DMS53 (cell line): ENCODE measurements around the gene POLR1A.
A peak's percentile ranks its signal among the peaks of the same experiment; 100 is the strongest.

Experiments used
- DNase-seq: peaks from one replicate; lab custom pipeline; 2025; lab: John Stamatoyannopoulos, UW

The POLR1A gene

DNA sequence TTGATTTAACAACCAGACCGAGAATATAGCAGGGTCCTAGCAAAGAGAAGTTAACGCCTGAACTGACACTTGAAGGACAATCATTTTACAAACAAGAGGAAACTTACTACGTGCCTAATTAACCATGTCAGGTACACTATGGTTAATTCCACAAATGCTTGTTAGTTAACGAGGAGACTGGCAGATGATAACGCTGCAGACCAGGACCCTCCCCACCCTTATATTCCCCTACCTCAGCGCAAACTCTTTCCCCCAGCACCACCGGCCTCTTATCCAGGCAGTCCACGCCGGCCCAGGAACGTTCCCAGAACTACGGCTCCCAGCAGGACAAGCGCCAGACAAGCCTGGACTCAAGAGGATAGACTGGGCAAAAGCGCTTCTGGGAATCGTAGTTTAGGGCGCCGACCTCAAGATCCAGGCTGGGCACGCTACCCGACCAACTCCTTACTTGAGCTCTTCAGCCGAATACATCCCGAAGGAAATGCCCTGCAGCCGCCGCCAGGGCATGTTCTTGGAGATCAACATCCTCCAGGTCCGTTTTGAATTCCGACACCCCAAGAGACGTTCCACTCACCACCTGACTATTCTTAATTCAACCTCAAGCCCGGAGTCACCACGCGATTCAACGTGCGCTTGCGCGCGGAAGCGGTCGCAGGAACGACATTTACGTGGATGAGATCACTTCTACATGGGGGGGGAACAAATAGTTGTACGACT, at the start of gene POLR1A:
Gene POLR1A, minus strand, starts transcription at position 635 of the 717 bp plus-strand sequence. Its CDS starts 110 bp downstream, at position 525.
- peak; percentile 98 for DNase-seq

DNA sequence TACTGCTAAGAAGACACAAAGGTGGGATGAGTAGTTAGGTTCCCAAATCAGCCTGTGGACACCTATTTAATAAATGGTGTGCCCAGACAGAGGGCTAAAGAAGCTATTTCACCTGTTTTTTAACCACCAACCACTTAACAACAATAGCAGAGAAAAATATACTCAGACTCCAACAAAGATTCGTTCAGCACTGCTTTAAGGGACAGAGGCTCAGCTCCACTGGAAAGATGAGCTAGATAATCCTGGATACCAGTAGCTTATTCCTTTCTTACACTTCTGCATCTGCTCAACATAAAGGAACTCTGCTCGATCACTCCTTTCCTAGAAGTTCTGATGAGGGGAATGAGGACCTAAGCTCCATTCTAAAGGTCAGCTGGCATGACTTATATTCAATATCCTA, 44.8 kb upstream of the POLR1A start:
- DNase-seq = no peak

GRCh38 chr2:86147793-86148192, 42.1 kb upstream of the POLR1A start:
- no peak for DNase-seq

DNA sequence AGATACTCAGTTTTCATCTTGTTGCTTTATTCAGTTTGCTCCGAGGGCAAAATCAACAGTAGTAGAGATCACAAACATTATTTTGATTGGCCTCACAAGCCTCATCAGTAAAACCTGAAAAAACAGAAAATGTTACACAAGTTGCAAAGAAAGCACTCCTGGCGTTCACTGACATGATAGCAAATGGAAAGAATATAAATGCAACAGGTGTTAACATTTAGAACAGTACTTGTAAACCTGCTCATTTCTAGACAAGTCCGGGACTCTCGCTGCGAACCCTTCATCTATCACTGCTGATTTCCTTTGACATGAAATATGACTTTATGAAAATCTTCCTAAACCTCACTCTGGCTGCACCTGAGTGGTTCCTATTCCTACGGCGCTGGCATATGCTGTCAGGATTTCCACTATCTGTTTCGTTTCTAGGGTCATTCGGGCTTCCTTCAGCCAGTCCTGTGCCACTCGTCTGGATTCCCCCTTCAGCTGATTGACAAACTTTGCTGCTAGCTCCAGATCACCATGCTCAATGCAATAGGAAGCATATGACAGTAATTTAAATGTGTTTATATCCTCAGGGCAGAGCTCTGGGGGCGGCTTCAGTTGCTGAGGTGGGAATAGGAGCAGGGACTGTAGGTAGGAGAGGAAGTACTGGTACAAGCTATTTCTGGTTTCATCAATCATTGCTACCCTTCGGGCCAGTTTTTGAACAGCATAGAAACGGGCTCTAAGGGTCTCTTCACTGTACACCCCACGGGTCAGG, 38.4 kb upstream of the POLR1A start:
- no peak for DNase-seq

DNA sequence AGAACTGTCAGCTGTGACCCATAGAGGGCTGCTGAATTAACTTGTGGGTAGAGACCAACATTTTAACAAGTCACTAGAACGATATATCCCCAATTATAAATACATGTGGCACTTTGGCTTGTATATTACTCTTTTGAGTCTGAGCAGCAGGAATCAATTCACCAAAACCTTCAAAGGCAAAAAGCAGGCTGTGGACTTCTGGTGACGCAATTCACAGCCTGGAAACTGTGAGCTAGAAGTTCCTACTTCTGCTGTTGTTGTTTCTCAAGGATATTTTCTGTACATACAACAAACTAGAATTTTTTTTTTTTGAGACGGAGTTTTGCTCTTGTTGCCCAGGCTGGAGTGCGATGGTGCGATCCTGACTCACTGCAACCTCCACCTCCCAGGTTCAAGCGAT, 37.6 kb upstream of the POLR1A start:
- DNase-seq = no peak

GRCh38 chr2:86142436-86143257, 37.0 kb upstream of the POLR1A start:
- no peak for DNase-seq

DNA sequence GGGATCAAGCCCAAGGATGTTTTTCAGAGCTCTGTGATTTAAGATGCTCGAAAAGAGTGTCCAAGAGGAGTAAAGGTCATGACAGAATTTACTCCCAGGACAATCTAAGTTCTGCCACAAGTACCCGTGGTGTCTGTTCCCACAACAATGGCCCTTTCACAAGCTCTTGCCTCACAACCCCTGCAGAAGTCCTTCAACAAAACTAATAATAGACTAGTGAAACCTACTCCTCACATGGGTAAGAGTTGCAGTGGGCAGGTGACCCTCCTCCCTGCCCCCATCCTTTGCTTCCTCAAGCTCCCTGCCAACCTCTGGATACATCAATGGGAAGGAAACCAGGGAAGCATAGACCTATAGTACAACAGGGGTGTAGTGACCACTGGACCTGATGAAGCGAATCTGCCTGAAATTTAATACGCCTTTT, 35.3 kb upstream of the POLR1A start:
- DNase-seq = no peak

GRCh38 chr2:86139981-86140380, 34.3 kb upstream of the POLR1A start:
- DNase-seq = no peak

DNA sequence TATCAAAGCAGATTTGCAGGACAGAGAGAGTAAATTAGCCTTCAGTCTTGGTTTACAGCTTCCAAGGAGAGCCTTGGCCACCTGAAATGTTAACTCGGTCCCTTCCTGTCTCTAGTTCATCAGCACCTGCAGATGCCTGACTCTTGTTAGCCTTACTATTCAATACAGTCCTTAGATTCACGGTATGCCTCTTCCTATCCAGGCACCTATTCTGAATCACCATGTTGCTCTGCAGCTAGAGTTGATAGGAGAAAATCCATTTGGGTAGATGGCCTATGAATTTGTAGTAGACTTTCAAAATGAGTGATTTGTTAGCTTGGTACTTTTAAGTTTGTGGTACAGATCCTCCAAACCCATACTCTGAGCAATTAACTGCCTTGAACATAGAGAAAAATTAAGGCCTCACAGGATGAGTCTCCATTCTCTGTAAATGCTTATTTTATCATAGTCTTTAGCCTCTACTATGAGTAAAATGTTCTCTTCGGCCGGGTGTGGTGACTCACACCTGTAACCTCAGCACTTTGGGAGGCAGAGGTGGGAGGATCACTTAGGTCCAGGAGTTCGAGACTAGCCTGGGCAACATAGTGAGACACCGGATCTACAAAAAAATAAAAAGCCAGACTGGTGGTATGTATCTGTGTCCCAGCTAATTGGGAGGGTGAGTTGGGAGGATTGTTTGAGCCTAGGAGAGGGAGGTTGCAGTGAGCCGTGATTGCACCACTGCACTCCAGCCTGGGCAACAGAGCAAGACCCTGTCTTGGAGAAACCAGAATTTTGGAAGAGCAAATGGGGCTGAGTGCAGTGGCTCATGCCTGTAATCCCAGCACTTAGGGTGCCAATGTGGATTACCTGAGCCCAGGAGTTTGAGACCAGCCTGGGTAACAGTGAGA, 33.3 kb upstream of the POLR1A start:
- DNase-seq = no peak

DNA sequence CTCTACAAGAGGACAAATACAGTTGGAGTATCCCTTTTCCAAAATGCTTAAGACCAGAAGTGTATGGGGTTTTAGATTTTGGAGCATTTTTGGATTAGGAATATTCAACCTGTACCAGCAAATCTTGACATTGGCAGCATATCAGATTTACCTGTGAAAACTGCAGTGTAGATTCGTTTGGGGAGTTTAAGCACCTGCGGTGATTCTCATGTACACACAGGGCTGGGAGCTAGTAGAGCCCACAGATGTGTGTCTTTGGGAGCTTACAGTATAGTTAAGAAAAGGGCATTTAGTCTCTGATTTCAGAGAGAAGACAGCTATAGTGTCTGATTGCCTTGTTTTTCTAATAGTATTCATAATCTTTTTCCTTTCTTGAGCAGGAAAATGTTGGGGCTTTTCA, 30.5 kb upstream of the POLR1A start:
- DNase-seq = no peak

DNA sequence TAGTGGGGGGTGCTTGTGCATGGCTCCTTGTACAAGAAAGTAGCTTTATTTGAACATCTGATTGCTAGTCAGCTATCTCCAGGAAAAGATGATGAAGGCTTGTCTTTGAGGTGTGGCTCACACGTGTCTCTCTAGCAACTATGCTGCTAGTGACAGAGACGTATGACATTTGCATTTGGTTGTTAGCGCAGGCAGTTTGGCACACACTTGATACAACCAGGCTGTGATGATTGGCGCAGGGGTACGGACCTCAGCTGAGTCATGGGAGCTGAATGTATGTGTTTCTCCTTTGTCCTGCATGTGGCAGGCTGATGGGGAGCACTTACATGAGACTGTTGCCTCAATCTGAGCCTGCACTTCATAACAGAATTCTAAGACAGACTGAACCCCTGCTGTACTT, 30.0 kb upstream of the POLR1A start:
- DNase-seq = no peak

DNA sequence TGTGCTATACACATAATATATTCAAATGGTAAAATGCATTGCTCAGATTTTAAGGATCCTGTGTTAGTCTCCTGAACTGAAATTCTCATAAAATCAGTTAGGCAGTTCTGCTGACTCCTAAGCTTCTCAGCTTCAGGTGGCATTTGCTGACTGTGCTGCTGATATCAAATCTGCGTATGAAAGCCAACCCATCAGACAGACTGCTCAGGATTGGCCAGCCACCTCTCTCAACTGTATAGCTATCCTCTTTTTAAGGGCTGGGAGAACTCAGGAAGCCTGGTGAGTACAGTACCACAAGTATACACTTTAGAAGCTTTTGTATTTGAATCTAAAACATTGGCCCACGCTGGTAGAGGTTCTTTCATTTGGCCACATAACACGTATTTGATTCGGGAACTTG, 29.0 kb upstream of the POLR1A start:
- DNase-seq = no peak

DNA sequence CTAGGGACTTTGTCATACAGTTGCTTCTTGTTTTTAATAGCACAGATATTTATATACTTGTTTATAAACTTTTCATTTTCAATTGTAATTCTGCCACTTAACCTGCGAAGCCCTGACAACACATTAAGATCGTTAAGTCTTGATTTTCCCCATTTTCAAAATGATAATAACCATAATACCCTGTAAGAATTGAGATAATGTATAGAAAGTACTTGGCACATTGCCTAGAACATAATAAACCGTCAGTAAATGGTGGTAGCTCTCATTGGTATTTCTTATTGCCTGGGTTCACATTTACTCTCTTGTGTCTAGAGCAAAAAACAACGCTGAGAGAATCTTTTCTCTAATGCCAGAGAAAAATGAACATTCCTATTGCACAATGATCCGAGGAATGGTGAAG, 19.0 kb upstream of the POLR1A start:
- no peak for DNase-seq

GRCh38 chr2:86123328-86123925, 17.7 kb upstream of the POLR1A start:
- DNase-seq = no peak

GRCh38 chr2:86118130-86118529, 12.4 kb upstream of the POLR1A start:
- DNase-seq = no peak

- peak; percentile 19 for DNase-seq
Measured at GRCh38 chr2:86107031-86107430, 1.3 kb upstream of the POLR1A start.

DNA sequence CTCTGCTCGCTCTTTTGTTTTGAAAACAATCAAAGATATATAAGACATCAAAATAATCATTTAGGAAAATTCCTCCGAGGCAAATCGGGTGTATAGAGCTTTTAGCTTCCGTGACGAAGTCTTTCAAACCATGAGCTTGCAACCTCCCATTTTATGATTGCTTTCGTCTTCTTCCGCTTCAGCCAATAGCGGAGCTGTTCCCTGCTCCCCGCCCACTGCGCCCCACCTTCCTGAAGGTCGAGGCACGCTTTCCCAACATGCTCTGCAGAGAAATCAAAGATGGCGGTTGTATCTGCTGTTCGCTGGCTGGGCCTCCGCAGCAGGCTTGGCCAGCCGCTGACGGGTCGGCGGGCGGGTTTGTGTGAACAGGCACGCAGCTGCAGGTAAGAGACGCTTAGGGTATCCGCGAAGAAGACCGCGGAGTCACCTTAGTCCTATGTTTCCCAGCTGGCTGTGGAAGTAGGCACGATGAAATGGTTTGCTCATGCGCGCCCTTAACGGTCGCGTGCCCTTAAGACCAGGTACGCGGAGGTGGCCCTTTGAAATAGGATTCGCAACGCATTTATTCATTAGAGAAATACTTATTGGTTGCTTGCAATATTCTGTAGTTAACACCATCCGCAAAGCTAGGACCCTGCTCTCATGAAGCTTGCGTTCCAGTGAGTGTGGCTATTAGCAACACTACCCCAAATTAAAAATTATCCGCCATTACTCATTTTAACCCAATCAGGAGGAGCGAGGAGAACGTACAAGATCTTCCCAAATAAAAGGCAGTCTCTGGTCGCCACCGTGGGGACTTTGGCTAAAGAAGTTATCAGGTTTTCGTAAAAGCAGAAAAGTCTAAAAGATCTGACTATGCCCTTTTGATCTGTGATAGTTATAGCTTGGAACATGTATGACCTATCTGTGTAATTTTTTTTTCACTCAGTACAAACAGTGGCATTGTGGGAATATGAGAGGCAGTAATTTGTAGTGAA, 571 bp upstream of the POLR1A start, which contains the start of gene PTCD3:
Gene PTCD3, plus strand, starts transcription at position 267 of the 977 bp plus-strand sequence. Its CDS starts 13 bp downstream, at position 280.
- DNase-seq = peak; percentile 99

DNA sequence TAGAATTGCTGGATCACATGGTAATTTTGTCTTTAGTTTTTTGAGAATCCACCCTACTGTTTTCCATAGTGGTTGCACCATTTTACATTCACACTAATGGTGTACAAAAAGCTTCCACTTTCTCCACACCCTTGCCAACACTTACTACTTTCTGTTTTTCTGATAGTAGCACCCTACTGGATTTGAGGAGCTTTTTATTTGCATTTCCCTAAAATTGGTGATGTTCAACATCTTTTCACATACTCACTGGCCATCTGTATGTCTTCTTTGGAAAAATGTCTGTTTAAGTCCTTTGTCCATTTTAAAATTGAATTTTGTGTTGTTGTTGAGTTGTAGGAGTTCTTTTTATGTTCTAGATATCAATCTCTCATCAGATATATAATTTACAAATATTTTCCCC, 3.5 kb downstream of the POLR1A start:
- no peak for DNase-seq

DNA sequence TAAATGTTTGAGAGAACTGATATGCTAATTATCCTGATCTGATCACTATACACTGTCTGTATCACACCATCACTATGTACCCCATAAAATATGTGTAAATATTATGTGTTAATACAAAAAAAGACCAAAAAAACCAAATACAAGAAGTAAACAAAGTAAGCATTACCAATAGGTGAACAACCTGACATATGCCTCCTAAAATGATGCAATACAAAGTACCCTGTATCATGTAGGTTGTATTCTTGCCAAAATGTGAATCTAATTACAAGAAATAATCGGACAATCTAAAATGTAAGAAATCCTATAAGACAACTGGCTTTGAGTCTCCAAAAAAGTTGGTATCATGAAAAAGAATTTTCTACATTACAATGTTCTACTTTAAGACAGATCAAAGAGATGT, 7.8 kb downstream of the POLR1A start:
- no peak for DNase-seq
